SK-N-MC (cell line): ENCODE measurements around the gene SCLY.

Experiments used
- EZH2 ChIP-seq: fragments of 200-600 bp; sonication (generic); IDR thresholded peaks from one replicate; pipeline ENCODE4 v1.6.1; 2017; ENCODE audit warnings: antibody characterized with exemption
- FOXP2 ChIP-seq: optimal IDR thresholded peaks from 2 replicates; pipeline ENCODE3; 2011; ENCODE audit warnings: mild to moderate bottlenecking, moderate library complexity; ENCODE audit not compliant: insufficient read depth; ENCODE audit errors: extremely low read length, control extremely low read depth
- POLR2AphosphoS5 ChIP-seq: IDR thresholded peaks from 2 replicates; pipeline ENCODE4 v1.6.1; 2012; ENCODE audit warnings: mild to moderate bottlenecking, low read depth, low read length, borderline replicate concordance

GRCh38 chr2:238020816-238021215, 40.0 kb upstream of the SCLY start:
- TF ChIP-seq POLR2AphosphoS5 (no peak), EZH2 (no peak), FOXP2 (no peak)
